Muscle layer of colon (tissue), 2 donors: ENCODE measurements around the gene SSNA1.

Experiments used
- H3K27ac ChIP-seq: one replicate; pipeline ENCODE4 v1.7.0; 2013; ENCODE audit warnings: low read depth, mild to moderate bottlenecking, low read length, moderate library complexity
- H3K27me3 ChIP-seq, 2 donors: one replicate each; pipeline ENCODE4 v1.7.0; 2013; ENCODE audit warnings: low read length in 2 of 2, mild to moderate bottlenecking in 2 of 2; ENCODE audit not compliant: insufficient read depth in 2 of 2, control insufficient read depth in 1 of 2
- H3K36me3 ChIP-seq: one replicate; pipeline ENCODE4 v1.7.0; 2013; ENCODE audit warnings: mild to moderate bottlenecking, low read length; ENCODE audit not compliant: insufficient read depth
- H3K4me1 ChIP-seq: one replicate; pipeline ENCODE4 v1.7.0; 2013; ENCODE audit warnings: mild to moderate bottlenecking, low read length; ENCODE audit not compliant: insufficient read depth
- H3K4me3 ChIP-seq, 2 donors: one replicate each; pipeline ENCODE4 v1.7.0; 2013; ENCODE audit warnings: low read length in 2 of 2, low read depth in 1 of 2, mild to moderate bottlenecking in 1 of 2, moderate library complexity in 1 of 2
- H3K9ac ChIP-seq: one replicate; pipeline ENCODE4 v1.7.0; 2013; ENCODE audit warnings: low read length
- H3K9me3 ChIP-seq: one replicate; pipeline ENCODE4 v1.7.0; 2013; ENCODE audit warnings: mild to moderate bottlenecking, low read length
- donor health status: abdominal sarcoma.
- donor health status: Adenocarcinoma of cecum.

SSNA1 gene

DNA sequence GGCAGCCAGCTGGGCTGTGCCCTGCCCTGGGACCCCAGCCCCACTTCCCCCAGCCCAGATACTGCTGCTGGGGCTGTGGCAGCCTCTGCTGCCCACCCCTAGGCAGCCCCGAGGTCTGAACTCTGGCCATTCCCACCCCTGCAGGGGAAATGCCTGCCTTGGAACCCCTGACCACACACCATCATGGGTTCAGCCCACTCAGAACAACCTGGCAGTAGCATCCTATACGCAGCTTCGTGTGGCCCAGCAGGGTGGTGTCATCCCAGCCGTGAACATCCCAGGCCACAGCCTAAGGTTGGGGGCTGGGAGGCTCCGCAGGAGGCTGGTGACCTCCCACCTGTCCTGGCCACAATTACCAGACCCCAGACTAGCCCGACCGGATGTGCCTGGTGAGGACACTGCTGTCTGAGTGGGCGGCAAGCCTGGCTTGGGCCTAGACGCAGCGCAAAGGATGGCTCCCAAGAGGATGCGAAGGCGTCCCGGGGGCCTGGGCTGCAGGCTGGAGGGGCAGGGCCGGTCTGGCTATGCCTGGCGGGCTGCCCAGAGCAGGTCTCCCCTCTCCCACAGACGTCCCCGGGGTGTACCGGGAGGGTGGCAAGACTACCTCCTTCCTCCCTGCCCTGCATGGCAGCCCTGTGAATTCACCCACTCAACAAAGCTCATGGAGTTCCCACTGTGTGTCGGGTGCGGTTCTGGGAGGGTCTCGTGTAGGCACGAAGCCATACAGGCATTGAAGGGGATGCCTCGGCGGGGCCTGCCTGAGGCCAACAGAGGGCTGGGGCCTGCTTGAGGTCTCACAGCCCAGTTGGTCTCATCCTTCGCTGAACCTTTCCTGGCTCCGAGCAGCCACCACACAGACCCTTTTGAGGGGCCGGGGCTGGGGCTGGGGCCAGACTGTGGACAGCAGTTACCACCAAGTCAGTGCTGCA is 40.8 kb downstream of the SSNA1 start:
- no peak overlapping the region for H3K4me3 ChIP-seq
- H3K4me1 ChIP-seq = peaks cover under 1% of the 10 kb centered on the region
- H3K27ac ChIP-seq = no peak overlapping the region
- no peaks in the 10 kb centered on the region for H3K36me3 ChIP-seq
- no peaks in the 10 kb centered on the region for H3K9me3 ChIP-seq
- H3K9ac ChIP-seq = no peak overlapping the region
- H3K27me3 ChIP-seq = peaks cover 4 to 64% of the 10 kb centered on the region in 2 donors

DNA sequence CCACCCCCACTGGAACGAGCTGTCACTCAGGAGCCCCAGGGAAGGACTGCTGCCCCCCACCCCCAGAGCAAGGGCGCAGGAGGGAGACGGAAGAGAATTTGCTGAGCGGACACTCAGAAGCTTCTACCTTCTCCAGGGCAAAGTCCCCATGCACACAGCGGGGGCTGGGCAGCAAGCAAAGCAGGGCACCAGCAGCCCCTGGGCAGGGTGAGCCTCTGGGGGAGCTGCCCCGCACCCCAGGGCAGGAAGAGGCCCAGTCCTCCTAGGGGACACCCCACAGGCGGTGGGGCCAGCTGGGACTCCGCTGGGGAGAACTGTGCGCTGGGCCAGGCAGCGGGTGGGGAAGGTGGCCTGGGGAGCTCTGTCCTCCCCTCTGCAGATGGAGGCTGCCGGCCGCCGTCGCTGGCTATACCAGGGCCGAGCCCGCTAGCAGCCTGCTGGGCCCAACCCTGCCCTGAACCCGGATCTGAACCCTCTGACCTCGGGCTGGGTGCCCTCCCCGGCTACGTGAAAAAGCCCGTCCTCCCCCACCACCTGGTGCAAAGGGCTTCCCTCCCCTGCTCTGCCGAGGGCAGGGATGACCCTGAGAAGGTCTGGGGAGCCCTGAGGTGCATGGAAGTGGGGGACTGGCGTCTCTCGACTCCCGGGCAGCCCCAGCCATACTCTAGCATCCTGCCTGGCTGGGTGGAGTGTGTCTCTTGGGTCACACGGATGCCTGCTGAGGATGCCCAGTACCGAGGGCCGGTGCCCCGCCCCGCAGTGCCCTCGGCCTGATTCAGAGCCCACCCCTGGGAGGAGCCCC is 41.6 kb downstream of the SSNA1 start:
- H3K27ac ChIP-seq = no peak overlapping the region
- no peaks in the 10 kb centered on the region for H3K36me3 ChIP-seq
- no peak overlapping the region for H3K9ac ChIP-seq
- no peak overlapping the region for H3K4me3 ChIP-seq
- peaks cover 4 to 65% of the 10 kb centered on the region in 2 donors for H3K27me3 ChIP-seq
- H3K9me3 ChIP-seq = no peaks in the 10 kb centered on the region
- H3K4me1 ChIP-seq = no peaks in the 10 kb centered on the region

DNA sequence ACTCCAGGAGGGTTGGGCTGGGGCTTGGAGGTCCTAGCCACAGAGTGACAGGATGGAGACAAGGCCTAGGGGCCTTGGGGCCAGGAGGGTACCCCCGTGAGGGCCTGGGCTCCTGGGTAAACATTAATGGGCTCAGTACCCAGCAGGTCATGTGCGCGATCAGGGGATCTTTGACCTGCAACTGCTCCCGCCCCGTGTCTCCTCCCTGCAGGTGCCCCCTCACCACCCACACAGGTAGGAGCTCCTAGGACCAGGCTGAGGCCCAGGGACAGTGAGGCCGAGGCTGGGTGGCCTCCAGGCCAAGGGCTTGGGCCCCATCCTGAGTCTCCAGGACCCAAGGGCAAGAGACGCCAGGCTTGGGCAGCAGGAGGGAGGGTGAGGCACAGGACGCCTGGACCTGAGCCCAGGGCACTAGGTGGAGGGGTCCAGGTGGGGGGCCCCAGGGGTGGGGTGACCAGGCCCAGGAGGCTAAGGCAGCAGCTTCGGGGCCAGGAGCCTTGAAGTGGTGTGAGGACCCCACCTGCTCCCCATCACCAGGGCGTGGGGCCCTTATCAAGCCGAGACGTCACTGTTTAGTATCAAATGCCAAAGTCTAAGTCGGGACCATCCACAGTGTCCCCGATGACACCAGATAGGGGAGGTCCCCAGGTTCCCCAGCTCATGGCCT is 42.4 kb downstream of the SSNA1 start, which contains the start of gene SLC34A3:
Gene SLC34A3, plus strand, starts transcription at position 197 of the 667 bp plus-strand sequence. CDS start 802 bp downstream, outside the sequence.
- Histone ChIP-seq H3K9ac (no peak within 1 kb of the TSS), H3K4me3 (no peak within 1 kb of the TSS), H3K27ac (no peak within 1 kb of the TSS), H3K36me3 (no peaks in the 10 kb centered on the region), H3K27me3 (peaks cover 4 to 72% of the 10 kb centered on the region in 2 donors), H3K4me1 (peaks cover 6% of the 10 kb centered on the region), H3K9me3 (no peaks in the 10 kb centered on the region)

DNA sequence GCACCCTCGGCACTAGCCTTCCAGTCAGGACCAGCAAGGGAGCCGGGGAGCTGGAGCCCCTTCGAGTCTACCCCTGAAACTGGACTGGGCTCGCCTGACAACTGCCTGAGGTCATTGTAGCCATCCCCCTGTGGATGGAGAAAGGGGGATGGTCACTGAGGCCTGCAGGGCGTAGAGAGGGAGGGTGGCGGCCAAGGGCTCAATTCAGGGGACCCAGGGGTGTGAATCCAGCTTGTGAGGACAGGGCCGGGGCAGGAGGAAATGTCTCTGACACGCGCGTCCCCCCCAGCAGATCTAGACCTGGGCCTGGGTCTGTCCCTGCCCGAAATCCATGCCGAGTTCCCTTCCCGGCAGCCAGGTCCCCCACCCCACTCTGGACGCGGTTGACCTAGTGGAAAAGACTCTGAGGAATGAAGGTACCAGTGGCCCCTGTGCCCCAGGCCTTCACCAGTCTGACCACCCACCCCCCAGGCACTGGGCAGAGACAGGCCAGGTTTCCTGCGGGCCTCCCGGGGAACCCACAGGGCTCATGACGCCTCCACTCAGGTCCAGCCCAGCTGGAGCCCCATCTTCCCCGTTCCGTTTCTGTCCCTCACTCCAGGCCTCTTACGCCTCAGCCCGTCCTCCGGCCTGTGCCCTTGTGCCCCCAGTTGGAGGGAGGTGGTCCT is 43.0 kb downstream of the SSNA1 start:
- H3K27me3 ChIP-seq = peaks cover 4 to 74% of the 10 kb centered on the region in 2 donors
- no peaks in the 10 kb centered on the region for H3K36me3 ChIP-seq
- H3K4me3 ChIP-seq = no peak overlapping the region
- peaks cover 13% of the 10 kb centered on the region for H3K4me1 ChIP-seq
- no peaks in the 10 kb centered on the region for H3K9me3 ChIP-seq
- H3K27ac ChIP-seq = no peak overlapping the region
- H3K9ac ChIP-seq = no peak overlapping the region

DNA sequence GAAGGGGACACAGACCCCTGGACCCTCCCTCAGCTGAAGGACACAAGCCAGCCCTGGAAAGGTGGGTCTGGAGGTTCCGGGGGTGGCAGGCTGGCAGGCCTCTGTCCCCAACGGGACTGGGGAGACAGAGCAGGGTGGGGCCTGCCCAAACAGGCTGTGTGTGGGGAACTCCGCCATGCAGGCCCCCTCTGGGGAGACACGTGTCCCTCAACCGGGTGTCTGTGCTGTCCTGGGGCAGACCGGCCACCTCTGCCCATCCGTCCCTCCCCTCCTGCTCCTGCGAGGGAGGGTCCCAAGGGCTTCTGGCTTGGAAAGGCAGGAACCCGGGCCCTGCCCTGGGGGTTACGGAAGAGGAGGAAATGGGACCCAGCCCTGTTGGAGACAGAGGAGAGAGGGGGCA is 43.6 kb downstream of the SSNA1 start:
- no peak overlapping the region for H3K27ac ChIP-seq
- H3K4me3 ChIP-seq = no peak overlapping the region
- H3K36me3 ChIP-seq = no peaks in the 10 kb centered on the region
- H3K9ac ChIP-seq = no peak overlapping the region
- H3K4me1 ChIP-seq = peaks cover 18% of the 10 kb centered on the region
- no peaks in the 10 kb centered on the region for H3K9me3 ChIP-seq
- peaks cover 4 to 70% of the 10 kb centered on the region in 2 donors for H3K27me3 ChIP-seq

DNA sequence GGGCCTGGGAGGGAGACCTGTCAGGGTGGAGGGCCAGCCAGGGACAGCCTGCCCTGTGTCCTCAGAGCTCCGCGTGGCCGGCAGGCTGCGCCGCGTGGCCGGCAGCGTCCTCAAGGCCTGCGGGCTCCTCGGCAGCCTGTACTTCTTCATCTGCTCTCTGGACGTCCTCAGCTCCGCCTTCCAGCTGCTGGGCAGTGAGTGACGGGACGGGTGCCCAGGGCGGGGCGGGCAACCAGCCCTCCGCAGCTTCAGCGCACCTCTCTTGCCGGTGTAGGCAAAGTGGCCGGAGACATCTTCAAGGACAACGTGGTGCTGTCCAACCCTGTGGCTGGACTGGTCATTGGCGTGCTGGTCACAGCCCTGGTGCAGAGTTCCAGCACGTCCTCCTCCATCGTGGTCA is 44.0 kb downstream of the SSNA1 start:
- H3K27me3 ChIP-seq = peaks cover 4 to 65% of the 10 kb centered on the region in 2 donors
- H3K9ac ChIP-seq = no peak overlapping the region
- no peaks in the 10 kb centered on the region for H3K36me3 ChIP-seq
- H3K27ac ChIP-seq = no peak overlapping the region
- H3K4me1 ChIP-seq = peaks cover 19% of the 10 kb centered on the region
- H3K9me3 ChIP-seq = no peaks in the 10 kb centered on the region
- H3K4me3 ChIP-seq = no peak overlapping the region

DNA sequence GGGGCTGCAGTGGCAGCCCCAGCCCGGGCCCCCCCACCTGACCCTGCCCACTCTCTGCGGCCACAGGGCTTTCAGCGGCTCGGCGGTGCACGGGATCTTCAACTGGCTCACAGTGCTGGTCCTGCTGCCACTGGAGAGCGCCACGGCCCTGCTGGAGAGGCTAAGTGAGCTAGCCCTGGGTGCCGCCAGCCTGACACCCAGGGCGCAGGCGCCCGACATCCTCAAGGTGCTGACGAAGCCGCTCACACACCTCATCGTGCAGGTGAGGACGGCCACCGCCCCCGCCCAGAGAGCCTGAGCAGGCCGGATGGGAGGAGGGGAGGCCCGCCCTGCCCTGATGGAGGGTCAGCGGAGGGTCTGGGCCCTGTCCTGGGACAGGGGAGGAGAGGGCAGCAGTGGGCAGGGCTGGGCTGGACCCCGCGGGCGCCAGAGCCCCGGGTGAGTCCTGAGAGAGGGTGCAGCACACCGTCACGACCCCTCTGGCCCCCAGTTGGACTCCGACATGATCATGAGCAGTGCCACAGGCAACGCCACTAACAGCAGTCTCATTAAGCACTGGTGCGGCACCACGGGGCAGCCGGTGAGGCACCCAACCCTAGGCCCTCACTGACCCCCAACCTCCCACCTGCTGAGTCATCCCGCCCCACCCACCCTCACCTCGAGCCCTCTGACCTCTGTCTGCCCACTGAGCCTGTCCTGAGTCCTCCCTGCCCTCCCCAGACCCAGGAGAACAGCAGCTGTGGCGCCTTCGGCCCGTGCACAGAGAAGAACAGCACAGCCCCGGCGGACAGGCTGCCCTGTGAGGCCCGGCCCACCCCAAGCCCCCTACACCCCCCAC is 44.9 kb downstream of the SSNA1 start:
- peaks cover 4 to 60% of the 10 kb centered on the region in 2 donors for H3K27me3 ChIP-seq
- no peak overlapping the region for H3K4me3 ChIP-seq
- H3K9me3 ChIP-seq = no peaks in the 10 kb centered on the region
- H3K36me3 ChIP-seq = no peaks in the 10 kb centered on the region
- H3K27ac ChIP-seq = no peak overlapping the region
- H3K4me1 ChIP-seq = peaks cover 27% of the 10 kb centered on the region
- no peak overlapping the region for H3K9ac ChIP-seq

DNA sequence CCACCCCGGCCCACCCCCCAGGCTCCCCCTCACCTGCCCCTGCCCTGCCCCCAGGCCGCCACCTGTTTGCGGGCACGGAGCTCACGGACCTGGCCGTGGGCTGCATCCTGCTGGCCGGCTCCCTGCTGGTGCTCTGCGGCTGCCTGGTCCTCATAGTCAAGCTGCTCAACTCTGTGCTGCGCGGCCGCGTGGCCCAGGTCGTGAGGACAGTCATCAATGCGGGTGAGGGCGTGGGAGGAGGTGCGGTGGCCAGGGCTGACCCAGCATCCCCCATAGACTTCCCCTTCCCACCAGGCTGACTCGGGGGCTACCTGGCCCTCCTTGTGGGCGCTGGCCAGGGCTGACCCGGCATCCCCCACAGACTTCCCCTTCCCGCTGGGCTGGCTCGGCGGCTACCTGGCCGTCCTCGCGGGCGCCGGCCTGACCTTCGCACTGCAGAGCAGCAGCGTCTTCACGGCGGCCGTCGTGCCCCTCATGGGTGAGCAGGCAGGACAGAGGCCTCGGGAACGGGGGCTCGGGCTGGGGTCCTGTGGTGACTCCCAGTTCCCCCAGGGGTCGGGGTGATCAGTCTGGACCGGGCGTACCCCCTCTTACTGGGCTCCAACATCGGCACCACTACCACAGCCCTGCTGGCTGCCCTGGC is 45.7 kb downstream of the SSNA1 start:
- Histone ChIP-seq H3K36me3 (peaks cover 5% of the 10 kb centered on the region), H3K4me3 (no peak overlapping the region), H3K4me1 (peaks cover 35% of the 10 kb centered on the region), H3K9me3 (no peaks in the 10 kb centered on the region), H3K27ac (no peak overlapping the region), H3K27me3 (peaks cover 4 to 52% of the 10 kb centered on the region in 2 donors), H3K9ac (no peak overlapping the region)

DNA sequence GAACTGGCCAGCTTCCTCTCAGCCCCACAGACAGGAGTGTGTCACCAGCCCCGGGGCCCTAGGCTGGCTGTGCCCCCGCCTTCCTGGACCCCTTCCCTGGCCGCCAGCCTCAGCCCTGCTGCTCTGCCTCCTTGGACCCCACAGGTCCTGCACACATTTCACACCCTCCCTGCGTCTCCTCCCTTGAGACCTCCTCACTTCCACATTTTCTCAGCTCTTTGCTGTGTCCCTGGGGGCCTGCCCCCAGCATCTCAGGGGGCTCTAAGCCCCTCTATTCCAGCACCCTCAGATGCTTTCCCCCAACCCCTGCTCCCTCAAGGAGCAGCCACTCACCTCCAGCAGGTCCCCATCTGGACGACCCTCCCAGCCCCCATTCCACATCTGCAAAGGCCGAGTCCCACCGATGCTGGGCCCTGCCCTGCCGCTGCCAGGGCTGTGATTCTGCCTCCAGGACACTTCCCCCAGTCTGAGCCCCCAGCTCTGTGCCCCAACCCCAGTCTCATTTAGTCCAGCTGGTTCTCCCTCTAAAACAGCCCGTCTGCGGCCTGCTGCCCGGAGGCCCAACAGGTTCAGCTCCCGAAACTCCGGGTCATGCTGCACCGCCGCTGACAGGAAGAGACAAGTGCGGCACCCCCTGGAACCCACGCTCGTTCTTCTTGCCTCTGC is 46.4 kb downstream of the SSNA1 start:
- Histone ChIP-seq H3K27ac (no peak overlapping the region), H3K4me3 (no peak overlapping the region), H3K36me3 (peaks cover 5% of the 10 kb centered on the region), H3K9ac (no peak overlapping the region), H3K9me3 (no peaks in the 10 kb centered on the region), H3K27me3 (peaks cover 4 to 45% of the 10 kb centered on the region in 2 donors), H3K4me1 (peaks cover 36% of the 10 kb centered on the region)
